GM21723 (cell line): ENCODE data around the gene FBXL17.

ENCODE experiments used
- ATAC-seq: cut with Tn5 transposase; IDR thresholded peaks from one replicate; pipeline ENCODE4 v1.9.1; 2021; ENCODE audit warnings: mild to moderate bottlenecking, moderate library complexity; ENCODE audit not compliant: unreplicated experiment

FBXL17 gene

GRCh38 chr5:107926121-107926520 lies 455.8 kb downstream of the FBXL17 start:
- ATAC-seq: no peak

GRCh38 chr5:107925200-107925599 lies 456.7 kb downstream of the FBXL17 start:
- ATAC-seq: no peak

- ATAC-seq: peak; percentile 69
These were observed 461.9 kb downstream of the FBXL17 start for GRCh38 chr5:107919969-107920368.

GRCh38 chr5:107919361-107919760 lies 462.5 kb downstream of the FBXL17 start:
- ATAC-seq: no peak

GRCh38 chr5:107917983-107918382 lies 463.9 kb downstream of the FBXL17 start:
- ATAC-seq: no peak

GRCh38 chr5:107916731-107917725 lies 464.9 kb downstream of the FBXL17 start:
- no peak for ATAC-seq

- no peak for ATAC-seq
These were observed 466.6 kb downstream of the FBXL17 start for GRCh38 chr5:107915176-107915812.

GRCh38 chr5:107913494-107913893 lies 468.4 kb downstream of the FBXL17 start:
- ATAC-seq: no peak

- no peak for ATAC-seq
These were observed 481.2 kb downstream of the FBXL17 start for GRCh38 chr5:107900721-107901120.

GRCh38 chr5:107894361-107894760 lies 487.5 kb downstream of the FBXL17 start:
- ATAC-seq: no peak

GRCh38 chr5:107893642-107894041 lies 488.3 kb downstream of the FBXL17 start:
- no peak for ATAC-seq

- ATAC-seq: no peak
These were observed 492.5 kb downstream of the FBXL17 start for GRCh38 chr5:107889387-107889786.

- no peak for ATAC-seq
These were observed 493.4 kb downstream of the FBXL17 start for GRCh38 chr5:107888541-107888940.

GRCh38 chr5:107887166-107887943 lies 494.5 kb downstream of the FBXL17 start:
- no peak for ATAC-seq

- no peak for ATAC-seq
These were observed 496.3 kb downstream of the FBXL17 start for GRCh38 chr5:107885601-107886000.

- ATAC-seq: no peak
These were observed 497.0 kb downstream of the FBXL17 start for GRCh38 chr5:107884871-107885270.

- ATAC-seq: no peak
These were observed 503.2 kb downstream of the FBXL17 start for GRCh38 chr5:107878661-107879060.

- ATAC-seq: no peak
These were observed 505.0 kb downstream of the FBXL17 start for GRCh38 chr5:107876906-107877305.

GRCh38 chr5:107876261-107876660 lies 505.6 kb downstream of the FBXL17 start:
- no peak for ATAC-seq

GRCh38 chr5:107875833-107876232 lies 506.1 kb downstream of the FBXL17 start:
- no peak for ATAC-seq

- ATAC-seq: no peak
These were observed 507.1 kb downstream of the FBXL17 start for GRCh38 chr5:107874795-107875194.
